Sciatic nerve (tissue), 2 donors: ENCODE measurements around the gene GRIN2A. TPM values are rescaled to one million over a fixed set of nuclear protein-coding genes. Genes with fewer than 3 reads are reported as not detected.

Experiments
- ATAC-seq: fragments of 200-7000 bp; cut with Tn5 transposase; one replicate; pipeline ENCODE4 v1.9.1; 2020; ENCODE audit warnings: mild to moderate bottlenecking, moderate library complexity
- DNase-seq: peaks from one replicate; pipeline ENCODE4 v3.0.0-alpha.2; 2020; ENCODE audit warnings: low spot score
- intact Hi-C: fragments of 100-400 bp; cut with DNase I; formaldehyde crosslinking; loops from one replicate; pipeline ENCODE4 v1.14.2; 2022
- total RNA-seq: library from RNA; stranded (reverse); fragmentation: NEBNext Ultra II Directional; extraction: Animal tissue kit (Norgen Biotek cat#: 25700); gene quantifications from one replicate; pipeline ENCODE4 v1.2.1, GENCODE V29; 2021
- donor health status: DM: no; HTN: no; CAD: no.
- donor health status: DM: no; HTN: no; CAD: no.

The GRIN2A gene
- total RNA-seq, 1 donor from 2014 or later = 0.89 TPM

DNA sequence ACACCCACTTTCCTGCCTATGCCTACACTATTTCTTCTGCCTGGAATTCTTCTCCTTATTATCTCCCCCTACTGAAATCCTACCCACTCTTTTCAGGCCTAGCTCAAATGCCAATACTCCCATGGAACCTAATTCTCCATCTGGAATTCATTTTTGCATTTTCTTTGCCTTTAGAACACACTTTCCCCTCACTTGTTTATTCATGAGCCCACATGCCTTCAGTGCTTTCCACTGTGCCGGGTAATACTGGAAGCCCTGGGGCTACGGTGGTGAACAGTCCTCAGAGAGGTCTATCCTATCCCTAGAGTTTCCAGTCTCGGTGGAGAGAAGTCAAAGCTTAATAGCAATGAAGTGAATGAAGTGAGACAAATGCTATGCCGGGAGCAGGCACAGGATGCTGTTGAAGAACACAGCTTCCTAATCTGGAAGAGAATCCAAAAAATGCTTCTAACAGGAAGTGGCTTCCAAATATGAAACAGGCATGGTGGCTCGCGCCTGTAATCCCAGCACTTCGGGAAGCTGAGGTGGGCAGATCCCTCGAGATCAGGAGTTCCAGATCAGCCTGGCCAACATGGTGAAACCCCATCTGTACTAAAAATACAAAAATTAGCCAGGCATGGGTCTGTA lies 322.4 kb downstream of the GRIN2A start:
- DNase-seq (no peak), ATAC-seq (no peak)
- intact Hi-C loops = no loop called here

DNA sequence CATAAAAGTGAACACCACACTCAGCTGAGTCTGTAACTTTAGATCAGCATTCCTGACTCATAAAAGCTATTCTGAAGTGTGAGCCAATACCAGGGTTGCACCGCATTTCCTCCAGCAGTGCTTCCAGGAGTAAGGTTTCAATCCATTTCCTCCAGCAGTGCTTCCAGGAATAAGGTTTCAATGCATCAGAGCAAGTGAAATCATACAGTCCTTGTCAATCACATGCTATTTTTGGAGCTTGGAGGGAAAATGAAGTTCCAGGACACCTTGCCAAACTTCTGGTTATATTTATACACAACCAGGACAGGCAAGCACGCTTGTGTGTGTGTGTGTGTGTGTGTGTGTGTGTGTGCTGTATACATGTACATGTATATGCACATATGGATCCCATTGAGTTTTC lies 327.6 kb downstream of the GRIN2A start:
- intact Hi-C loops = no loop called here
- DNase-seq (no peak), ATAC-seq (no peak)

DNA sequence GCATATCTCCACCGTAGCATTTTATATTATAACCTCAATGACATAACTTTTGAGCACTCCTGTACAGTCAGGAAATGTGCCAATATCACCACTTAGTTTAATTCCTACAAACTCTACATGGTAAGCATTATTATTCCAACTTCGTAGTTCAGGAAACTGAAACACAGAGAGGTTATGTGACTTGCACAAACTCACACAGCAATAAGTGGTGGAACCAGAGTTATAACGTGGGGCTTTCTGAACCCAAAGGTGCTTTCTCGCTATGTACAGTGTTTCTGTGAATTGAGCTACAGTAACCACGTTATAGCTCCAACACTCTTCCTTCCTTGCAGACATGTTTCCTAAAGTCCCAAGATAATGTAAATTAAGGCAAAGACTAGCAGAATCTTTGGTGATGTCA lies 330.2 kb downstream of the GRIN2A start:
- ATAC-seq (no peak), DNase-seq (no peak)
- intact Hi-C loops = no loop called here

DNA sequence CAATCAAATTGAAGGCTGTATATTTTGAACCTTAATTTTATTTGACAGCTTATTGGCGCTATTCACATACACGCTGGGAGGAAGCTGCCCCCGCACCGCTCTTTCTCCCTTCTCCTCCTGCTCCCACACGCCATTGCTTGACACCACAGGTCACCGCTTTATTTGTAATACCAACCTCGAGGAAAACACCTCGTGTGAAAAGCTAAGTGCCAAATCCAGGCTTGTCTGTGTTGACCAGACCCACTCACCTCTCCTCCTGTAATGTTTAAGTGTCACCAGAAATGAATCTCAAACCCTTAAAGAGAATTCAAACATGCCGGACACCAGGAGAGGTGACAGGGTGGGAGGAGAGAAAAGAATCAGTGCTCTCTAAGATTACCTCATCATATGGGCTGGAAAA lies 331.4 kb downstream of the GRIN2A start:
- ATAC-seq = no peak
- no peak for DNase-seq
- intact Hi-C loops = no loop called here

DNA sequence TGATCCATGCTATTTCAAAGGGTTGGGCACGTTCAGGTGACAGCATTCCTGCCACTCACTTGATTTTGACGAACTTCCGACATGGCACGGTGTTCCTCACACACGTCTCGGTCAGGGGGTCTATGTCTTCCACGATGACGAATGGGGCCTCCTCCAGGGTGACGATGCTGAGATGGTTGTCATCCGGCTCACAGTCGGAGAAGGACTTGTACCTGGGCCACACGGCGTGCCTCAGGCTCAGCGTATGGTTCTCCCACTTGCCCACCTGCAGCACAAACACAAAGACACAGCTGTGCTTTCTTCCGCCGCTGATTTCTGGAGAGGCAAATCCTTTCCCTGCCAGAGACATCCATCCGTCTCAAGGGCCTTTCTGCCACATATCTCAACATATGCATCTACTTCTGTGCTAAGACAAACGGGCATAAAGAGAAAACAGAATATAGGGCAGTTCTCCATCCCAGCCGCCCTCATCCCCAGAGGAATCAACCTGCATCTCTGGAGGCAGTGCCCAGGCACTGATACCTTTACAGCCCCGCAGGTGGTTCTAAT lies 332.5 kb downstream of the GRIN2A start:
- no peak for ATAC-seq
- intact Hi-C loops = no loop called here

DNA sequence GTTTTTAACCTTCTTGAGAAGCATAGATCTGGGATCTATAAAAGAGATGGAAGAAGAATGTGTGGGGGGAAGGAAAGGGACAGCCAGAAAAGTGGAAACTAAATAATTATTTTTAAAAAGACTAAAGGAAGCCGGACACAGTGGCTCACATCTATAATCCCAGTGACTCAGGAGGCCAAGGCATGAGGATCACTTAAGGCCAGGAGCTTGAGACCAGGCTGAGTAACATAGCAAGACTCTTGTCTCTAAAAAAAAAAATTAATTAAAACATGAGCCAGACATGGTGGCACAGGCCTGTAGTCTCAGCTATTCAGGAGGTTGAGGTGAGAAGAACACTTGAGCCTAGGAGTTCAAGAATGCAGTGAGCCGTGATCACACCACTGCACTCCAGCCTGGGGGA lies 335.1 kb downstream of the GRIN2A start:
- ATAC-seq = no peak
- DNase-seq = no peak
- intact Hi-C loops = no loop called here

More for the DNA sequence above, 332.5 kb downstream of the GRIN2A start:
- no peak for DNase-seq

DNA sequence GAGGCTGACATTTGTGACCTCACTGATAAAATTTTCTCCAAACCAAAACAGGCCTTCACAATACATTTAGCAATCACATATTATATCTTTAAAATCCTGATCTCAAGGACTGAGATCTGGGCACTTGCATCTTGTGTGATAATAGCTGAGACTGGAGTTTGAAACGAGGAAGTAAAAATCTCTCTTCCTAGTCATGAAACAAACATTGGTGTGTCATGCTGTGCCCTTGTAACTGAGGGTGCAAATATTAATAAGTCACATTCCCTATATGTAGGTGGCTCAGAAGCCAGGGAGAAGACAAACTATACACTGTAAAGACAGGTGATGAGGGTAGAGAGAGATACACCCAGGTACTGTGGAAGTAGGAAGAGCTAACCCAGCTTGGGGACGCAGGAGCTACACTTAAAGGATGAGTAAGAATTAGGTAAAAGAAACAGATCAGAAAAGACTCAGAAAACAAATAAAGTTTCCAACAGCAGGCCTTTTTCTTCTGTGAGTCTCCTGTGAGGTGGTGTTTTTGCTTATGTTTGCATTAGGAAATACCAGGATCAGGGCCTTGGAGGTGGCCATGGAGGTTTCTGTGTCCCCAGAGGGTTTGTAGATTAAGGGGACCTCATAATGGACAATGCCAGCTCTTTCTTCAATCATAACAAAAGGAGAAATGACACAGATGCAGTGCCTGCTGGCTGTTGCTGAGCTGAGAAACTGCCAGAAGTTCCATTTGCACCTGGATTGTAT lies 335.7 kb downstream of the GRIN2A start:
- DNase-seq = no peak
- intact Hi-C loops = no loop called here
- no peak for ATAC-seq

DNA sequence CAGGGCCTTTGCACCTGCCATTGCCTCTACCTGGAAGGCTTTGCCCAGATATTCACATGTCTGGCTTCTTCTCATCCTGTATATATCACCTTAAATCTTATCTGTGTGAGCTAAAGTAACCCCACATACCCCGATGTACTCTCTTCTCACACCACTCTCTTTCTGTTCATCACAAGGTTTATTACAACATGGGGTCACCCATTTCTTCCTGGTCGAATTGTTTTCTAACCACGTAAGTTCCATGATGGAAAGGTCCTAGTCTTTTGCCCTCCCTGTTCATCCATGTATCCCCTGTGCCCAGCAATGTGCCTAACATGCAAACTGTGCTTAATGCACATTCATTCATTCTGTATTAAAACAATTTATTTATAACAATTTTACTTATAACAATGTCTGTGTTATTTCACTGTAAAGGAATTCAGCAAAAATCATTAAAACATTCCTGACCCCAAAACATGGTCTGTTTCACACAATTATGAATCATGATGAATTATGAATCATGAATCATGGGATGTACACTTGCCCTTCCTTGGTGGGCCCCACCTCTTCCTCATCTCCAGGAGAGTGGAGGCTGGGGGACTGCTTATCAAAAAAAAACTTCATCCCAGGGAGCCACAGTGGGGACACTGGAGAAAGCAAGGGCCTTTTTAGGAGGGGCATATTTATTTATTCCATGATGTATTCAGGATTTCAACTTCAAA lies 336.4 kb downstream of the GRIN2A start:
- no peak for DNase-seq
- ATAC-seq = no peak
- intact Hi-C loops = no loop called here

DNA sequence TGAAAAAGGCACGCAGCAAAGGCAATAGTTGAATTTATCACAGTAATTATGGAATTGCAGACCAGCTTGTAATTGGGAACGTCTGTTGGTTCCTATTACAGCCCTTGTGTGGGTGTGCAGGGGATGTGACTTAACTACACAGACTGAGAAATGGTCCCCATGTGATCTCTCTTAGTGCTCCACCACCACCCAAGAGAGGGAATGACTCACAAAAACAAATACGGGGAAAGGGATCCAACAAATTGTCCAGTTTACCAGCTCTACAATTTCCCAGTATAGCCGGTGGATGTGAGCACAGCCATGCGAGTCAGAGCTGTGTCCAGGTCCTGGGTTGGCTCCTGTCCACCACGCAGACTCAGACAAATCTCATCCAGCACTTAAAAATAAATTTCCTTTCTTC lies 337.9 kb downstream of the GRIN2A start:
- ATAC-seq = no peak
- intact Hi-C loops = loop anchor here (5.0 kb wide), 1 partner anchor 1408 kb away; no protein-coding TSS in a partner anchor
- no peak for DNase-seq

DNA sequence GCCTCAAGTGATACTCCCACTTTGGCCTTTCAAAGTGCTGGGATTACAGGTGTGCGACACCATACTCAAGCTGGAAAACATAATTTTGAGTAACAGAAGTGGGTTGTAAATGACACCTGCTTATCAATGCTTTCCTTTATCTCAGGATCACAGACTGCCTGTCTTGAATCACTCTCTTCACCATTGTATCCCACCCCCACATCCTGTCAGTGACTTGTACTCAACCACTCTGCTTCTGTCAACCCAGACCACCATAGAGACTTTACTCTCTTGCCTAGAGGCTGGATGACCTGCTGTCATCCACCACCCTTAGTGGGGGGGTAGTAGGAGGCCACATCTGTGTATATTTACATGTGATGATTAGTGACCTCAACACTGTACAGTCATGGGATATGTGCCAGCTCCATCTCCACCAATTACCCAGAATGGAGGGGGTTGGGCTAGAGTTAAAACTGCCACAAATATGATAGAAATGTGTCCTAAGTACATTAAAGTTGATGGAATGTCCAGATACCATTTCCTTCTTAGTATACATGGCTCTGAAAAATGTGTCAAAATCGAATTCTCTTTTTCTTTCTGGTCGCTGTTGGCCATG lies 338.7 kb downstream of the GRIN2A start:
- DNase-seq (no peak), ATAC-seq (no peak)
- intact Hi-C loops = loop anchor here (5.0 kb wide), 1 partner anchor 1409 kb away; no protein-coding TSS in a partner anchor

DNA sequence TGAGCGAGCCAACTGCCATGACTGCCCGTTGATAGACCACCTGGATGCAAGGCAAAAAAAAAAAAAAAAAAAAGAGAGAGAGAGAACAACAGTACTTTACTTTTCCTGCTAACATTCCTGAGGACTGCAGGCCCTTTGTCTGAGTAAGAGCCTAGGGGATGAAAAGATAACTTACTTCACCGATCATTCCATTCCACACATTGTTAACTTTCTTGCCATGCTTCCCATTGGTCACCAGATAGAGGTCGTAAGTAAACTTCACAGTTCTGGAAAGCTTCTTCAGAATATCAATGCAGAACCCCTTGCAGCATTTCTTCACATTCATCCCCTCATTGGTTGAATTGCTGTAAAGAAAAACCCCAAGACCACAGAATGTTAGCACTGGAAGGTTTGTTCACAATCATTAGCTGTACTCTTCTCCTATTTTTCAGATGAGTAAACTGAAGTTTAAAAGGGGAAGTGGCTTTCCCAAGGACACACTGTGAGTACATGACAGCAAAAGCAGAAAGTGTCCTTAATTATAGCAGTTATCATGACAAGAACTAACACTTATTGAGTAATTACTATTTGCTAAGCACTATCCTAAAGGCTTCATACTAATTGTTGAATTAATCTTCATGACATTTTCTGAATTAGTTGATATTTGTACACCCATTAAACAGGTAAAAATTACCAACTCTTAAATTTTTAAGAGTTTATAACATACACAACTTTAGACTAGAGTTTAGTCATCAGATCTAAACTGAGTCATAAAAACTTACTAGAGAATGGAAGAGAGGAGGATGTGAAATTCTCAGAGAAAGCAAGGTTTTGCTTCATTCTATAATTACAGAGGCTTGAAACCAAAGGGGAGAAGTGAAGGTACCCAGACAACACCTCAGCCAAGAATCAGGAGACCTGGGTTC lies 341.2 kb downstream of the GRIN2A start:
- intact Hi-C loops = loop anchor here (5.0 kb wide), 1 partner anchor 1411 kb away; no protein-coding TSS in a partner anchor
- ATAC-seq = no peak
- no peak for DNase-seq

DNA sequence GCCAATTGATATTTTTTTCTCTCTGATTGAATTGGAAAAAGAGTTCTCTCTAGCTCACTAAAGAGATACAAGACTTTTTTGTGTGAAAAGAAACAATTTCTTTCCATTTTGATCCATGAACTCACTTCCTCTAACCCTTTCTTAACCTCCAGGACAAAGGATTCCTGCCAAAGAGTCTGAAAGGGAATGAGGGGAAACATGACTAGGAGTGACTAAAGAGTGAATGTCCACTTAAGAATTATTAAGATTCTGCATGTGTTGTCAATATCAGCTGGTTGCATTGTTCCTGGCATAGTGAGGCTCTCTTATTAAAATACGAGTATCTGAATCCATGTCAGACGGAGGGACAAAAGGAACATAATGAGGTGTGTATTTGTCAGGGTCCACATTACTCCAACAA lies 344.7 kb downstream of the GRIN2A start:
- no peak for ATAC-seq
- DNase-seq = no peak
- intact Hi-C loops = no loop called here

DNA sequence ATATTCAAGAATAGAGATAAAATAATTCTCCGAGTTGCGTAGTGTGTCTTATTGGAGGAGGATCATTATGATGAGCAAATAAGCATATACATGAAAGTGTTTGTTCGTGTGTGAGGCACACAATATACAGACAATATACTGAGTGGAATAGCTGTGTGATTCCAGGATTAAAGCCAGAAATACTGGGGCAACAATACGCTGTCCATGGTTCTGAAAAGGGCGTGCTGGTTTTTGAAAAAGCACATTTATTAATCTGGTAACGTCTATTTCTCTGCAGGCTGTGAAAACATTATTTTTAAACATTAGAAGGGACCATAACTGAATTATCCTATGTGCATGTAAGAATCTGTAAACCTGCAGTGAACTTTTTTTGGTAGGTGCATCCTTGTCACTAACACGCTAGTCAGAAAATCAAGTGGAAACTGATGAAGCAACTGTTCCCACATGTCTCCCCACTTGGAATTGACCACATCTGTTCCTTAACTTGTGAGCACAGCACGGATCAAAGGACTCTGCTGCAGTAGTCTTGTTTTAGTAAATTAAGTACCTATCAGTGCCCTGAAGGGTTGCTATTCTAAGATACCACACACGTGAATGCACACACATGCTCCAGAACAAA lies 346.0 kb downstream of the GRIN2A start:
- intact Hi-C loops = no loop called here
- no peak for DNase-seq
- ATAC-seq = no peak

DNA sequence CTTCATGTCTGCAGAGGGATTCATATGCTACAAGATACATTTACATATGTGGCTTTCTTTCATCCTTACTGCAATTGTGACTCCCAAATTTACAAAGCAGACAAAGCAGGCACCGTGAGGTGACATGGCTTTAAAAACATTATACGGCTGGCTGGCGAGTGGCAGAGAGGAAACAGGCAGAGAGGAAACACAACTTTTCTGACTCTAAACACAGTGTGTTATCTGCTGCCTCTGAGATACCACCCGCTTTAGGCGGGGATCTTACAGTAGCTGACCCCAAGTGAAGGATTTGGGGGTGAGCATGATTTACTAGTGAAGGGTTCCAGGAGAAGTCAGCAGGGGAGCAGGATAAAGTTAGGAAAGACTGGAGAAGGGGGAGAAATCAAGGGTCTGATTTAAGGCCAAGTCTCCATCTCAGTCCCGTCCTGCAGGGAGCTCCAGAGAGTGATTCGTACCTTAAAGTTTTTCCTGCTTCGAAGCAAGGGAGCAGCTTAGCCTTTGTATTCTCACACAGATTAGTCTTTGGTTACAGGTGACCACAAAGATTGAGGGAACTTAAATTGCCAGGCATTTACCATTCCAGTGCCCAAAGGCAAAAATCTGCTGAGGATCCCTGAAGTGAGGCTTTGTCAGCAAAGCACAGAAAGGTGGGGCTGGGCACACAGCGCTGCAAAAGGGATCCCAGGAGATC lies 355.0 kb downstream of the GRIN2A start:
- intact Hi-C loops = no loop called here
- DNase-seq (no peak), ATAC-seq (no peak)

DNA sequence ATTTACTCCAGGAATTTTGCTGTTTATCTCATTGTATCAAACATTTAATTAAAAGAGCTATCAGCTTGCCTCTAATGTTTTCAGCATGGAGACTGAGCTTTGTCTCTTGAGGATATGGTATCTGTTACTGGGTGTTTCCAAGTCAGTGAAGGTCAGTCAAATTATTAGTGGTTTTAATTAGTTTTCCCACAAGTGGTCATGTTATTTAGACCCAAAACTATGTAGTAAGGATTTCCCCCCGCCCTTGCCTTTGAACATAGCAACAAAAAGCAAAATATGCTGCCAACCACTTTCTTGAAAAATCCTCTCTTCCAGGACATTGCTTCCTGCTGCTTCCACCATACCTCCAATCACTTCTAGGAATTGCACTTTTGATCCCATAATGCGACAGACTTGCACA lies 355.6 kb downstream of the GRIN2A start:
- intact Hi-C loops = no loop called here
- ATAC-seq (no peak), DNase-seq (no peak)

DNA sequence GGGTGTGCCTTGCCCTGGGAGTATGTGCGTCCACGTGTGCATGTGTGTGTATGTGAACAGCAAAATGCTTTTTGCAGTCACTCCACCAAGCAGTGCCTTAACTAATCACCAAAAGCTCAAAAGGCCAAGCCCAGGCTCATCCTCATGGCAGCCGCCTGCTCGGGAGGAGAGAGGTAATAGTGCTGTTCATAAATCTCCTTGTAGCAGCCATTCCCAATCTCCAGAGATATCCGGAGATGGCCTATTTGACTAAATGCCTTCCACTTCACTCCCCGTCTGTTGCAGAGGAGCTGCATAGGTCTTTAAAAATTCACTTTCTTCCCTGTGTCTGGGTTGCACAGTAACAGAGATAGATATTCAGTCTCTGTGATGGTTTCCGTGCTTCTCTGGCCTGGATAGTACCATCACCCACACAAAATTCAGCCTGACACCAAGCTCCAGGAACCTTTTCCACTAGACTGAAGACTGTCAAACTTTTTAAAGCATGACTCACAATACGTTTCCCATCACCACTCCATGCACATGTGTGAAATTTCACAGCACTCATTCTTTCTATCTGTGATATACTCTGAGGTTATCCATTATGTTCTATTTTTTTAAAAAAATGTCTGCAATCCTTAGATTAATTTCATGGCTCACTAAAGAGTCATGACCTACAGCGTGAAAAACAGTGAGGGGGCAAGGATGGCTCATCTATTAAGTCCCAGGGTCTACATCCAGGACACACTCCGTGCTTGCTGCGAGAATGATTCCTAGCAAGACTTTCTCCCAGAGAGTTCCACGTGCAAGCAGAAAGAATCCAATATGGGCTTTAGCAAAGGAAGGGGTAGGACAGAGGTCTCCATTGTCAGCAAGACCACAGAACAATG lies 357.8 kb downstream of the GRIN2A start:
- ATAC-seq = no peak
- intact Hi-C loops = no loop called here
- DNase-seq = no peak

DNA sequence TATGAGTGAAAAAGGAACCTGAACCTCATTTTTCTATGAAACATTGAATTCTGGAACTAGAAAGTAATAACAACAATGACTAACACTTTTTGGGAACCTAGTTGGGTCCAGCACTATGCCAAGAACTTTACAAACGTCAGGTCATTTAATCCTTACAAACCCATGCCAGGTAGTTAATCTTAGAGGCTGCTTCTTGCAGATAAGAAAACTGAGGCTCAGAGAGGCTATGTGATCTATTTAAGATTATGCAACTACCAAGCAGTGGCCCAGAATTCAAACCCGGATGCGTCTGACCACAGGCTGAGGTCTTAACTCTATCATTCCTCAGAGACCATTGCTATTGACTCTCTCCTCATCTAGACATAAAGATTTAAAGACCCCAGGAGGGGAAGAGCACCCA lies 358.7 kb downstream of the GRIN2A start:
- DNase-seq (no peak), ATAC-seq (peak; percentile 44)
- intact Hi-C loops = no loop called here
